ENCODE results near the gene LRRC7. TPM values are rescaled to one million over a fixed set of nuclear protein-coding genes. Genes with fewer than 3 reads are reported as not detected.

LRRC7 gene
- total and polyA plus RNA-seq, 11 donors = 0.25 to 4.1 (median 0.49) TPM; not detected in 1

DNA sequence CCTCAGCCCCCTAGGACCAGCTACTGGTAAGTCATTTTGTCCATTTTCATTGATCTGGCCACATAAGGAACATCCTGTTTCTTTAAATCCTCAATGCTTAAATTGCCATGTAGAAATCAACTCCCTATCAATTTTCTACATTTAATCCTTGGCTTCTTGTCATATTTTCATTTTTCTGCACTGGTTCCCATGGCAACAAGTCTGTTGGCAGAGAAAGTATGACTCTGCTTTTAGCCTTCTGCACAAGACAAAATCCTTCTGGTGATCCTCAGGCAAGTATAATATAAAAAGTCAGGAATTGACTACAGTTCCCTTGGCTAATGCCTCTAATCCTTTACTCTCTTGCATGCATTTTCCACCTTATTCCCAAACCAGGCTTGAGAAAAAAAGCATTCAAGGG lies 572.6 kb downstream of the LRRC7 start:
- Histone ChIP-seq H3K4me1 (peaks cover 0 to 33% (median 9%) of the 10 kb centered on the region in 12 donors), H3K27ac (peak overlapping the region in 3 of 12 donors; percentile 3 to 40 (median 18)), H3K36me3 (peaks cover 0 to 21% (median 12%) of the 10 kb centered on the region in 9 donors), H3K4me3 (no peak overlapping the region), H3K27me3 (no peaks in the 10 kb centered on the region), H3K9me3 (no peaks in the 10 kb centered on the region)
- ATAC-seq (peak in 2 of 4 donors; percentile 47 to 50), DNase-seq (peak in 1 of 5 donors; percentile 19)
- TF ChIP-seq POLR2A (IDR thresholded peaks at IDR 0.05) = no peak
- TF ChIP-seq, protein P1, sequence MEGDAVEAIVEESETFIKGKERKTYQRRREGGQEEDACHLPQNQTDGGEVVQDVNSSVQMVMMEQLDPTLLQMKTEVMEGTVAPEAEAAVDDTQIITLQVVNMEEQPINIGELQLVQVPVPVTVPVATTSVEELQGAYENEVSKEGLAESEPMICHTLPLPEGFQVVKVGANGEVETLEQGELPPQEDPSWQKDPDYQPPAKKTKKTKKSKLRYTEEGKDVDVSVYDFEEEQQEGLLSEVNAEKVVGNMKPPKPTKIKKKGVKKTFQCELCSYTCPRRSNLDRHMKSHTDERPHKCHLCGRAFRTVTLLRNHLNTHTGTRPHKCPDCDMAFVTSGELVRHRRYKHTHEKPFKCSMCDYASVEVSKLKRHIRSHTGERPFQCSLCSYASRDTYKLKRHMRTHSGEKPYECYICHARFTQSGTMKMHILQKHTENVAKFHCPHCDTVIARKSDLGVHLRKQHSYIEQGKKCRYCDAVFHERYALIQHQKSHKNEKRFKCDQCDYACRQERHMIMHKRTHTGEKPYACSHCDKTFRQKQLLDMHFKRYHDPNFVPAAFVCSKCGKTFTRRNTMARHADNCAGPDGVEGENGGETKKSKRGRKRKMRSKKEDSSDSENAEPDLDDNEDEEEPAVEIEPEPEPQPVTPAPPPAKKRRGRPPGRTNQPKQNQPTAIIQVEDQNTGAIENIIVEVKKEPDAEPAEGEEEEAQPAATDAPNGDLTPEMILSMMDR (IDR thresholded peaks at IDR 0.05) = no peak
- intact Hi-C loops (cut with DNase I) = no loop called here

DNA sequence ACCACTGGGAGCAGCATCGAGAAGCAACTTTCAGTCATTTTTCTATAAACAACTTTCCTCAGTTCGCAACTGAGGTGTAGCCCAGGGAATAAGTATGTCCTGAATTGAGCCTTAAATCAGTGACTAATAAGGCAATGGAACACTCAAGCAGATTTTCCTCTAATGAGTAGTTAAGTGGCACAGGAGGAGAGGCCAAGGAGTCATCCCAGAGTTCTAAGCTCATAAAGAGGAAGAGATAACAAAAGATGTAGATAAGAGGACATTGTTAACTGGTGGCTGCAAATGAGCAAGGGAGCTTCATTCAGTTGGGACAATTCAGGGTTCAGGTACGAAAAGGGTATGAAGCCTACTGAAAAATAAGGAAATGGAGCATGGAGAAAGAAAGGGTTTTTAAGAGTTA lies 573.2 kb downstream of the LRRC7 start:
- peaks cover 0 to 33% (median 9%) of the 10 kb centered on the region in 12 donors for H3K4me1 ChIP-seq
- H3K4me3 ChIP-seq = no peak overlapping the region
- intact Hi-C loops (cut with DNase I) = no loop called here
- peaks cover 0 to 27% (median 17%) of the 10 kb centered on the region in 9 donors for H3K36me3 ChIP-seq
- no peaks in the 10 kb centered on the region for H3K9me3 ChIP-seq
- no peak for ATAC-seq
- no peaks in the 10 kb centered on the region for H3K27me3 ChIP-seq
- TF ChIP-seq, protein P1 (IDR thresholded peaks at IDR 0.05) = no peak
- no peak for TF ChIP-seq POLR2A (IDR thresholded peaks at IDR 0.05)
- WGBS, 4 donors = 62 to 77% (median 70%) methylated on average over 3 of the region's 3 CpGs
- H3K27ac ChIP-seq = peak overlapping the region in 2 of 12 donors; percentile 18 to 40
- DNase-seq = no peak

GRCh38 chr1:70142075-70142474 lies 574.4 kb downstream of the LRRC7 start:
- WGBS, 4 donors = 57 to 71% (median 65%) methylated on average over 2 of the region's 2 CpGs
- intact Hi-C loops (cut with DNase I) = no loop called here
- TF ChIP-seq POLR2A (IDR thresholded peaks at IDR 0.05) = no peak
- TF ChIP-seq, protein P1 (IDR thresholded peaks at IDR 0.05) = peak in 8 of 12 donors; percentile 11 to 49 (median 30)
- DNase-seq = no peak
- Histone ChIP-seq H3K27me3 (no peaks in the 10 kb centered on the region), H3K4me1 (peaks cover 0 to 33% (median 9%) of the 10 kb centered on the region in 12 donors), H3K27ac (no peak overlapping the region), H3K4me3 (no peak overlapping the region), H3K36me3 (peaks cover 0 to 39% (median 25%) of the 10 kb centered on the region in 9 donors), H3K9me3 (no peaks in the 10 kb centered on the region)
- no peak for ATAC-seq

- H3K4me1 ChIP-seq = peaks cover 0 to 33% (median 9%) of the 10 kb centered on the region in 12 donors
- no peaks in the 10 kb centered on the region for H3K9me3 ChIP-seq
- H3K27me3 ChIP-seq = no peaks in the 10 kb centered on the region
- TF ChIP-seq, protein P1 (IDR thresholded peaks at IDR 0.05) = peak in 7 of 12 donors; percentile 5 to 41 (median 26)
- TF ChIP-seq POLR2A (IDR thresholded peaks at IDR 0.05) = no peak
- DNase-seq (no peak), ATAC-seq (no peak)
- peaks cover 0 to 49% (median 33%) of the 10 kb centered on the region in 9 donors for H3K36me3 ChIP-seq
- 57 to 62% (median 62%) methylated on average over 4 of the region's 4 CpGs for WGBS, 4 donors
- intact Hi-C loops (cut with DNase I) = no loop called here
- H3K4me3 ChIP-seq = no peak overlapping the region
- H3K27ac ChIP-seq = no peak overlapping the region
These were observed 575.4 kb downstream of the LRRC7 start for GRCh38 chr1:70143048-70143659.
